GM18526 (cell line): ENCODE results near the gene SOS1.
A peak's percentile ranks its signal among the peaks of the same experiment; 100 is the strongest.

ENCODE experiments used
- POLR2A ChIP-seq: IDR thresholded peaks from 3 replicates; pipeline ENCODE4 v1.6.1; 2011; ENCODE audit not compliant: insufficient read length; ENCODE audit errors: extremely low read depth

The SOS1 gene

GRCh38 chr2:39141334-39142271 lies 20.8 kb upstream of the SOS1 start:
- no peak for TF ChIP-seq POLR2A

GRCh38 chr2:39140322-39140847 lies 19.5 kb upstream of the SOS1 start:
- no peak for TF ChIP-seq POLR2A

GRCh38 chr2:39139511-39140237 lies 18.8 kb upstream of the SOS1 start:
- no peak for TF ChIP-seq POLR2A

GRCh38 chr2:39138837-39139211 lies 18.0 kb upstream of the SOS1 start:
- TF ChIP-seq POLR2A, result no peak

- TF ChIP-seq POLR2A, result no peak
These were observed 15.9 kb upstream of the SOS1 start for GRCh38 chr2:39136799-39137198.

GRCh38 chr2:39135690-39136259 lies 14.9 kb upstream of the SOS1 start:
- TF ChIP-seq POLR2A, result no peak

- TF ChIP-seq POLR2A, result no peak
These were observed 12.5 kb upstream of the SOS1 start for GRCh38 chr2:39133215-39133851.

- TF ChIP-seq POLR2A, result no peak
These were observed 8.1 kb upstream of the SOS1 start for GRCh38 chr2:39128919-39129391.

GRCh38 chr2:39127973-39128372 lies 7.1 kb upstream of the SOS1 start:
- no peak for TF ChIP-seq POLR2A

- TF ChIP-seq POLR2A, result no peak
These were observed 3.9 kb upstream of the SOS1 start for GRCh38 chr2:39124746-39125057.

- peak; percentile 89 for TF ChIP-seq POLR2A
These were observed 3.3 kb upstream of the SOS1 start for GRCh38 chr2:39124000-39124745.

GRCh38 chr2:39123436-39123999 lies 2.7 kb upstream of the SOS1 start:
- TF ChIP-seq POLR2A, result no peak

GRCh38 chr2:39121523-39122063 lies 742 bp upstream of the SOS1 start:
- no peak for TF ChIP-seq POLR2A

- TF ChIP-seq POLR2A, result no peak
These were observed 405 bp downstream of the SOS1 start for GRCh38 chr2:39120521-39120770.
